Fibroblast of pulmonary artery (primary cell): ENCODE results near the gene EPB41L4A.
"Not testable (repeated sequence)": the region's sequence is repeated elsewhere in the genome, so short reads cannot be mapped to it uniquely, and the experiment has no call there.

Experiments
- DNase-seq: peaks from one replicate; pipeline ENCODE4 v3.0.0-alpha.2; 2010; ENCODE audit warnings: low read depth
- H3K4me3 ChIP-seq: replicated peaks from 2 replicates; pipeline ENCODE4 v1.5.1; 2011; ENCODE audit warnings: low read depth, mild to moderate bottlenecking, control low read depth, low read length, moderate library complexity
- TF ChIP-seq, protein P1 (sequence below): IDR thresholded peaks from 2 replicates; pipeline ENCODE4 v1.5.1; 2011; ENCODE audit warnings: mild to moderate bottlenecking, control low read depth, low read length, inconsistent platforms; ENCODE audit errors: missing control alignments

Gene EPB41L4A

DNA sequence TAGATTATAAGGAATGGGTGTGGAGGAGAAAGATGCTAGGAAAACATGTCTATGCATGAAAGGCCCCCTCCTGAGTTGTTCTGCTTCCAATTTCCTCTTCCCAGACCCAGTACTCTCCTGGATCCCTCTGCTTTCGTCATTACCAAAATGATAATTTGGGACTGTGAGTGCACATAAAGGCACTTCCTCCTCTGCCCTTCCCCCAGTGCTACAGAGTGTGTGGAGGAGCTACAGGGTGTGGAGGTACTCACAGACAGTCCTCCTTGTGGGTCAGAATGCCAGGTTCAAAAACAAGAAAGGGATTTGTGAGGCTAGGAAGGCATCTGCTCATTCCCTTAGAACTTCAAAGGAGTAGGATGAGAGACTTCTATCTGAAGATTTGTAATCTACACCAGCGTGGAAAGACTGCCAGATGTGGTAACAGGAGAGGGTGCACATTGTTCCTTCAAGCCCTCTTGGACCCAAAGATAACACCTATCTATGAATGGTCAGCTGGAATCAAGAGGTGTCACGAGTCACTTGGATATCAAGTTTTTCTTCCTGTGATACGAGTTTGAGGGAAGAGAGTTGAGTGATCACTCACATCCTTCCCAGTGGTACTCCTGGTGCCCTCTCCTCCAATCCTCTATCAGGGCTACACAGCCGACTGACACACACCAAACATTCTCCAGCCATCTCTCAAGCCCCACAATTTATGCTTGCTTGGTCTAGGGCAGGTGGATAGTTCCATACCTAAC is 201.1 kb downstream of the EPB41L4A start:
- TF ChIP-seq, protein P1, sequence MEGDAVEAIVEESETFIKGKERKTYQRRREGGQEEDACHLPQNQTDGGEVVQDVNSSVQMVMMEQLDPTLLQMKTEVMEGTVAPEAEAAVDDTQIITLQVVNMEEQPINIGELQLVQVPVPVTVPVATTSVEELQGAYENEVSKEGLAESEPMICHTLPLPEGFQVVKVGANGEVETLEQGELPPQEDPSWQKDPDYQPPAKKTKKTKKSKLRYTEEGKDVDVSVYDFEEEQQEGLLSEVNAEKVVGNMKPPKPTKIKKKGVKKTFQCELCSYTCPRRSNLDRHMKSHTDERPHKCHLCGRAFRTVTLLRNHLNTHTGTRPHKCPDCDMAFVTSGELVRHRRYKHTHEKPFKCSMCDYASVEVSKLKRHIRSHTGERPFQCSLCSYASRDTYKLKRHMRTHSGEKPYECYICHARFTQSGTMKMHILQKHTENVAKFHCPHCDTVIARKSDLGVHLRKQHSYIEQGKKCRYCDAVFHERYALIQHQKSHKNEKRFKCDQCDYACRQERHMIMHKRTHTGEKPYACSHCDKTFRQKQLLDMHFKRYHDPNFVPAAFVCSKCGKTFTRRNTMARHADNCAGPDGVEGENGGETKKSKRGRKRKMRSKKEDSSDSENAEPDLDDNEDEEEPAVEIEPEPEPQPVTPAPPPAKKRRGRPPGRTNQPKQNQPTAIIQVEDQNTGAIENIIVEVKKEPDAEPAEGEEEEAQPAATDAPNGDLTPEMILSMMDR, result no peak
- no peak overlapping the region for H3K4me3 ChIP-seq
- DNase-seq, result no peak

DNA sequence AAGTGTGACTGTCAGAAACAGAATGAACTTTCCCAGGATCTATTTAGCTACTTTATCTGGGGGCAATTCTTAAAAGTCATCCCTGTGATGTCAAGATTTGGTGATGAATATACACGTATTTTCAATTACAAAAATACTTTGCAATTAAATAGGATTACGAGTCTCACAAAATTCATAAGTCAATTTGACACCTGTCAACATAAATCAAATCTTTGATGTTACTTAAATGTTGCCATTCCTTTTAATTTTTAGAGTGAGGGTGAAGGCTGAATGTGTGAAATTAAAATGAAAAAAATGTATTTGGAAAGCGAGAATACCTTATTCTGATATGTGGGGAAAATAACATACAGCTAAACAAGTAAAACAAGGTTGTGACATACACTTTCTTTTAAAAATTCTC is 202.9 kb downstream of the EPB41L4A start:
- DNase-seq, result no peak
- TF ChIP-seq, protein P1, result no peak
- no peak overlapping the region for H3K4me3 ChIP-seq

DNA sequence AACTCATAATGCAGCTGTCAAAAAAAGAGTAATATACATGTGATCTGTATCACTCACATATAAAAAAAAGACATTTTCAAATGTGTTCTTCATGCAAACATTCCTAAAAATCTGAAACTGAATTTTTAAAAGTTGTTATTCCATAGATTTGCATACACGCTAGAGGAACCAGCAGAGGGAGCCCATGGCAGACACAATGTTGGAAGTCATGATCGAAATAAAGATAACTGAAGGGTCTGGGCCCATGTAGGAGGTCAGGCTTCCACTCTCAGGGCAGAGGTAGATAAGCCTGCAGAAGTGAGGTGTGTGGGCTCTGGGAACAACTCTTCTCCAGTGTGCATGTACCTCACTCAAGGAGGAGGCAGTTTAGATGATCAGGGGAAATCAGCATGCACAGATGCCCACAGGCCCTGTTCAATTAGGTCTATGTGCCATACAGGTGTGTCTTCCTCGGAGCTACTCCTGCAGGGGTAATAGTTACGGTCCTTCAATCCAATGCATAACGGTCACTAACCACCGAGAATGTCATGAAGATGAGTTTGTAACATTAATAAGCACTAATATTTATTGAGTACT is 208.6 kb downstream of the EPB41L4A start:
- TF ChIP-seq, protein P1, result peak; percentile 80
- no peak overlapping the region for H3K4me3 ChIP-seq
- peak; percentile 57 for DNase-seq

DNA sequence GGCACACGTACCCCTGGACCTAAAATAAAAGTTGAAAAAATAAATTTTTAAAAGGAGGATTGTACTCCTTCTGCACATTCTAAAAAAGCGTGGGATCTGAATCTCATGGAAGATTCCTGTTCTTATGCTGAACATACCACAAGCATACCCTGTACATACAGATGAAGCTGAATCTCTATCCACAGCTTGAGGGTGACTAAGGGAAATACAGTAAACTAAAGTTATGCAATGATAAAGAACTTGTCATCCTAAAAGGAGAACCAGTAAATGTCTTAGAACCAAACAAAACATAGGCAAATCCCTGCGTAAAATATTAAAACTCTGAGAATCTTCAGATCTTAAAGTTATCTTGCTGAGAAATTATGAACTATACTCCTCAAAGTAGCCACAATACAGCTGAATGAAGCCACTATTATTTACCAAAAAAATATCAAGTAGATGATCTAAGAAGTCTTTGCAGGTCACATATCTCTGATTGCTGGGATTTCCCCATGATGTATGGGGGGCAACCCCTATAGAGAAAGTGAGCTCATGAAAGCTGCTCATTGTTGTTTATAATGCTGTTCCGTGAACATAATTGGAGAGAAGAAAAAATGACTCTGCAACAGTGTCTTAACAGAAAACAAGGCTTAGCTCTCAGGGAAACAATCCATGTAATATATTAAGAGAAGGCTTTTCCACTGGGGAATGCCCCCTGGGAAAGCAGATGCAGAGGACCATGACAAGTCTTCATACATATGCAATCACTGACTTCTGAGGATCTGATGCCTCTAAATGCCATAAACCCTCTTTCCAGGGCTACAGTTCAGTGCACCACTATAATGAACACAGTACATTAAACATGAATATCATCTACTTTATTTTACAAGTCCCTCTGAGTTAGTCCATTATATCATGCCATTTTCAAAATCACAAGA is 210.1 kb downstream of the EPB41L4A start:
- H3K4me3 ChIP-seq, result no peak overlapping the region
- TF ChIP-seq, protein P1, result no peak
- no peak for DNase-seq

DNA sequence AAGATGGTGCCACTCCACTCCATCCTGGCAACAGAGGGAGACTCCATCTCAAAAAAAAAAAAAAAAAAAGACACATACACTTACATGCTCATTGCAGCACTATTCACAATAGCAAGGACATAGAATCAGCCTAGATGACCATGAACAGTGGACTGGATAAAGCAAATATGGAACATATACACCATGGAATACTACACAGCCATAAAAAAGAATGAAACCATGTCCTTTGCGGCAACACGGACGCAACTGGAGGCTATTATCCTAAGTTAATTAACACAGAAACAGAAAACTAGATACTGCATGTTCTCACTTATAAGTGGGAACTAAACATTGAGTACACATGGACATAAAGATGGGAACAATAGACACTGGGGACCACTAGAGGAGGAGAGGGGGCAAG is 210.9 kb downstream of the EPB41L4A start:
- DNase-seq, H3K4me3 ChIP-seq: not testable (repeated sequence)

DNA sequence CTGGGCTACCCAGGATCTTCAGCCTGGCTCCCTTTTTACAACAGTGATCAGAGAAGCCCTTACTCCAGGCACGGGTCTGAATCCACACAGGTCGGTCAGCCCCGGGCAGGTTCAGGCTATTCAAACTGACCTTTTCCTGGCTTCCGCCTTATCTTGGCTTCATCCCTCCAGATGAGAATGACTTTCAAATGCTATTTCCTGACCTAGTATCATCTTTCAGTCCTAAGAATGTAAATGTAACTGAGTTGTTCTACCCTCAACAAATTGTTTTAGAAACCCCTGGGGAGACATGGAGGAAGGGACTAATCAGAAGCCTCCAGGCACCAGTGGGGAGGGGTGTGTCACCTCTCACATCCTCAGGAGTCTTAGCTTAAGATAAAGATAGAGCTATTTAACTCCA is 213.2 kb downstream of the EPB41L4A start:
- TF ChIP-seq, protein P1, result no peak
- DNase-seq, result no peak

DNA sequence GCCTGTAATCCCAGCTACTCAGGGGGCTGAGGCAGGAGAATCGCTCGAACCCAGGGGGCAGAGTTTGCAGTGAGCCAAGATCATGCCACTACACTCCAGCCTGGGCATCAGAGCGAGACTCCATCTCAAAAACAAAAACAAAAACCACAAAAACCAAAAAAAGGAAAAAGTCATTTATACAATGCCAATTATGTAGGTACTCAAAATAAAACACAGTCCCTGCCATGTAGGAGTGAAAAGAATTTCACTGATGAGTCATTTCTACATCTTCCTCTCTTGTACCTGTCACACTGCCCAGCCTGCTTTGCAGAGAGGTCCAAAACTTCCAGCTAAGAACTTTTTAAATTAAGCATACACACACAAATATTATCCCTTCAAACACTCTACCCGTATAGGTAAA is 215.8 kb downstream of the EPB41L4A start:
- H3K4me3 ChIP-seq, result no peak overlapping the region
- no peak for DNase-seq

More for the DNA sequence above, 213.2 kb downstream of the EPB41L4A start:
- H3K4me3 ChIP-seq, result no peak overlapping the region

More for the DNA sequence above, 215.8 kb downstream of the EPB41L4A start:
- TF ChIP-seq, protein P1, result no peak
